ENCODE results near the gene GAD1. TPM values are rescaled to one million over a fixed set of nuclear protein-coding genes. Genes with fewer than 3 reads are reported as not detected.

GAD1 gene
- total and polyA plus RNA-seq, 10 of the 15 experiments (the other 5 are each of a cell fraction or from before 2014, with no cell fraction given) = 0.04 to 3.4 (median 0.42) TPM

DNA sequence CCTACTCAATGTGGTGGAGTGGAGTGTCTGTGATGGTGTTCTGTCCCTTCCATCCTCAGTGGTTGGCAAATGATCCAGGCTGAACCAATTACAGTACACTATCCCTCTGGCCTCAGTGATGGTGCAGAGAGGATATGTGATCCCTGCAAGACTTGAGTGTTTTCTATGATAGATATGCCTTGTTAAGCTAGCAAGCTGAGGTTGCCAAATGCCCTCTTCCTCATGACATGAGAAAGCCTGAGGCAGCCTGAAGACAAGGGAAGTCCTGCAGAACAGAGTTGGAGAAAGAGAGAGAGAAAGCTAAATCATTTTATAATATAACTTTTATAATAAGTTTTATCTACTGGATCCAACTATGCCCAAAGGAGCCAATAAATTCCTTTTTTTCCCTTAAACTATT, 70.8 kb downstream of the GAD1 start:
- H3K9ac ChIP-seq (ENCODE audit: control insufficient read depth, insufficient read depth, low read length) = no peak overlapping the region
- intact Hi-C loops (cut with micrococcal nuclease; ENCODE audit: unreplicated experiment) = no loop called here
- ATAC-seq (no peak), FAIRE-seq (no peak), DNase-seq (ENCODE audit: low read depth, low spot score) (no peak)
- in situ Hi-C loops (cut with MboI) = no loop called here
- POLR2A ChIA-PET = no interaction called here
- no peak overlapping the region for H3K4me2 ChIP-seq (ENCODE audit: control insufficient read depth, insufficient read depth)
- H3K27ac ChIP-seq (ENCODE audit: control insufficient read depth, insufficient read depth) = no peak overlapping the region
- TF ChIP-seq RAD21 (IDR thresholded peaks at IDR 0.05; ENCODE audit: insufficient read depth, low read depth, low read length) (no peak), HDAC2 (IDR thresholded peaks at IDR 0.05) (no peak), GABPA (IDR thresholded peaks at IDR 0.05; ENCODE audit: low read depth) (no peak), FOS (IDR thresholded peaks at IDR 0.05; ENCODE audit: borderline replicate concordance, extremely low read depth, insufficient read length) (no peak), ZNF207 (IDR thresholded peaks at IDR 0.05; ENCODE audit: borderline replicate concordance) (no peak), CBX3 (IDR thresholded peaks at IDR 0.05; ENCODE audit: borderline replicate concordance, low read depth) (no peak)
- TF ChIP-seq, protein P1, sequence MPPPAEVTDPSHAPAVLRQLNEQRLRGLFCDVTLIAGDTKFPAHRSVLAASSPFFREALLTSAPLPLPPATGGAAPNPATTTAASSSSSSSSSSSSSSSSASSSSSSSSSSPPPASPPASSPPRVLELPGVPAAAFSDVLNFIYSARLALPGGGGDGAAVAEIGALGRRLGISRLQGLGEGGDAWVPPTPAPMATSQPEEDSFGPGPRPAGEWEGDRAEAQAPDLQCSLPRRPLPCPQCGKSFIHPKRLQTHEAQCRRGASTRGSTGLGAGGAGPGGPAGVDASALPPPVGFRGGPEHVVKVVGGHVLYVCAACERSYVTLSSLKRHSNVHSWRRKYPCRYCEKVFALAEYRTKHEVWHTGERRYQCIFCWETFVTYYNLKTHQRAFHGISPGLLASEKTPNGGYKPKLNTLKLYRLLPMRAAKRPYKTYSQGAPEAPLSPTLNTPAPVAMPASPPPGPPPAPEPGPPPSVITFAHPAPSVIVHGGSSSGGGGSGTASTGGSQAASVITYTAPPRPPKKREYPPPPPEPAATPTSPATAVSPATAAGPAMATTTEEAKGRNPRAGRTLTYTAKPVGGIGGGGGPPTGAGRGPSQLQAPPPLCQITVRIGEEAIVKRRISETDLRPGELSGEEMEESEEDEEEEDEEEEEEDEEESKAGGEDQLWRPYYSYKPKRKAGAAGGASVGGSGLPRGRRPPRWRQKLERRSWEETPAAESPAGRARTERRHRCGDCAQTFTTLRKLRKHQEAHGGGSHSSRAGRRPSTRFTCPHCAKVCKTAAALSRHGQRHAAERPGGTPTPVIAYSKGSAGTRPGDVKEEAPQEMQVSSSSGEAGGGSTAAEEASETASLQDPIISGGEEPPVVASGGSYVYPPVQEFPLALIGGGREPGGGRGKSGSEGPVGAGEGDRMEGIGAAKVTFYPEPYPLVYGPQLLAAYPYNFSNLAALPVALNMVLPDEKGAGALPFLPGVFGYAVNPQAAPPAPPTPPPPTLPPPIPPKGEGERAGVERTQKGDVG (CRISPR knock-in tag; IDR thresholded peaks at IDR 0.05) = no peak
- no peaks in the 10 kb centered on the region for H3K36me3 ChIP-seq (ENCODE audit: control insufficient read depth in 2 of 2, insufficient read depth in 2 of 2, low read length in 1 of 2)
- H3K4me1 ChIP-seq (ENCODE audit: control insufficient read depth, insufficient read depth, low read length) = no peaks in the 10 kb centered on the region
- no peaks in the 10 kb centered on the region for H4K20me1 ChIP-seq (ENCODE audit: control insufficient read depth, insufficient read depth)
- H2AFZ ChIP-seq (ENCODE audit: control insufficient read depth, low read depth, low read length) = no peak overlapping the region
- RAD21 ChIA-PET (ENCODE audit: unreplicated experiment) = no interaction called here
- H3K79me2 ChIP-seq (ENCODE audit: control insufficient read depth, insufficient read depth, low read length) = no peaks in the 10 kb centered on the region
- no peaks in the 10 kb centered on the region; a peak in 1 of 4 replicates for H3K27me3 ChIP-seq (replicated peaks in 1 of 2; ENCODE audit: control insufficient read depth in 2 of 2, insufficient read depth in 2 of 2, low read length in 1 of 2)
- no TSS peak for BruUV-seq (replicated peaks)
- CTCF ChIA-PET = interaction anchor here (2.2 kb wide), 1 partner anchor 14 kb away, joined by 9 read pairs; no protein-coding TSS in a partner anchor
- SMC1A ChIA-PET (ENCODE audit: uncharacterized antibody, unreplicated experiment) = no interaction called here
- no peaks in the 10 kb centered on the region for H3K9me3 ChIP-seq (replicated peaks; ENCODE audit: control insufficient read depth, insufficient read depth, low read length)
- no peak overlapping the region for H3K4me3 ChIP-seq
